Common myeloid progenitor, CD34-positive (primary cell): ENCODE results near the gene IPCEF1.

ENCODE experiments used
- CTCF ChIA-PET: fragments of 350-600 bp; sonication (Branson Sonifier 250); formaldehyde crosslinking; loops from one replicate; lab custom pipeline; 2021; ENCODE audit warnings: antibody characterized with exemption; lab: Charles Lee
- POLR2A ChIA-PET: fragments of 350-600 bp; sonication (Branson Sonifier 250); formaldehyde crosslinking; loops from one replicate; lab custom pipeline; 2021; ENCODE audit warnings: antibody characterized with exemption; lab: Charles Lee
- DNase-seq, 3 donors: peaks; one replicate each; pipeline versions ENCODE4 v3.0.0 to v3.0.0-alpha.2; 2013
- H3K27ac ChIP-seq, 2 experiments: 1 replicate in 1 of 2; 2 replicates in 1 of 2; pipeline ENCODE4 v1.7.0; 2013; ENCODE audit warnings: inconsistent platforms in 2 of 2, low read length in 2 of 2, mild to moderate bottlenecking in 2 of 2, low read depth in 1 of 2, moderate library complexity in 1 of 2; ENCODE audit not compliant: severe bottlenecking in 2 of 2, insufficient read depth in 1 of 2, poor library complexity in 1 of 2
- H3K27me3 ChIP-seq, 5 experiments: replicated peaks in 2 of 5; 1 replicate in 3 of 5; 2 replicates in 2 of 5; pipeline versions ENCODE4 v1.6.1 to v1.7.0; 2013; ENCODE audit warnings: low read length in 4 of 5, mild to moderate bottlenecking in 2 of 5, moderate library complexity in 2 of 5, inconsistent platforms in 1 of 5; ENCODE audit not compliant: insufficient read depth in 5 of 5, control insufficient read depth in 4 of 5
- H3K36me3 ChIP-seq, 4 experiments: 1 replicate in 2 of 4; 2 replicates in 2 of 4; pipeline versions ENCODE4 v1.6.1 to v1.7.0; 2013; ENCODE audit warnings: low read length in 3 of 4, control low read depth in 1 of 4, mild to moderate bottlenecking in 1 of 4; ENCODE audit not compliant: control insufficient read depth in 4 of 4, insufficient read depth in 4 of 4
- H3K4me1 ChIP-seq, 4 experiments: 1 replicate in 3 of 4; 2 replicates in 1 of 4; pipeline versions ENCODE4 v1.6.1 to v1.7.1; 2013; ENCODE audit warnings: low read length in 3 of 4, mild to moderate bottlenecking in 3 of 4, control low read depth in 1 of 4, inconsistent platforms in 1 of 4, moderate library complexity in 1 of 4; ENCODE audit not compliant: control insufficient read depth in 4 of 4, insufficient read depth in 4 of 4; ENCODE audit errors: control extremely low read depth in 1 of 4
- H3K4me3 ChIP-seq, 7 experiments: 1 replicate in 4 of 7; 2 replicates in 3 of 7; pipeline versions ENCODE4 v1.5.1 to v1.7.0; 2013; ENCODE audit warnings: mild to moderate bottlenecking in 7 of 7, low read length in 6 of 7, moderate library complexity in 6 of 7, inconsistent platforms in 2 of 7, low read depth in 2 of 7, control low read depth in 1 of 7; ENCODE audit not compliant: insufficient read depth in 4 of 7, control insufficient read depth in 1 of 7; ENCODE audit errors: extremely low read depth in 1 of 7
- H3K9me3 ChIP-seq, 5 experiments: 1 replicate in 4 of 5; 2 replicates in 1 of 5; pipeline versions ENCODE4 v1.6.1 to v1.7.1; 2013; ENCODE audit warnings: low read length in 4 of 5, mild to moderate bottlenecking in 2 of 5, inconsistent platforms in 1 of 5, low read depth in 1 of 5, moderate library complexity in 1 of 5; ENCODE audit not compliant: control insufficient read depth in 4 of 5, insufficient read depth in 2 of 5; ENCODE audit errors: control extremely low read depth in 1 of 5
- WGBS: methylation state at CpG from one replicate; pipeline ENCODE4 v1.1.5; 2013; ENCODE audit not compliant: insufficient coverage; 5-methylcytosine and 5-hydroxymethylcytosine counted together

The IPCEF1 gene

DNA sequence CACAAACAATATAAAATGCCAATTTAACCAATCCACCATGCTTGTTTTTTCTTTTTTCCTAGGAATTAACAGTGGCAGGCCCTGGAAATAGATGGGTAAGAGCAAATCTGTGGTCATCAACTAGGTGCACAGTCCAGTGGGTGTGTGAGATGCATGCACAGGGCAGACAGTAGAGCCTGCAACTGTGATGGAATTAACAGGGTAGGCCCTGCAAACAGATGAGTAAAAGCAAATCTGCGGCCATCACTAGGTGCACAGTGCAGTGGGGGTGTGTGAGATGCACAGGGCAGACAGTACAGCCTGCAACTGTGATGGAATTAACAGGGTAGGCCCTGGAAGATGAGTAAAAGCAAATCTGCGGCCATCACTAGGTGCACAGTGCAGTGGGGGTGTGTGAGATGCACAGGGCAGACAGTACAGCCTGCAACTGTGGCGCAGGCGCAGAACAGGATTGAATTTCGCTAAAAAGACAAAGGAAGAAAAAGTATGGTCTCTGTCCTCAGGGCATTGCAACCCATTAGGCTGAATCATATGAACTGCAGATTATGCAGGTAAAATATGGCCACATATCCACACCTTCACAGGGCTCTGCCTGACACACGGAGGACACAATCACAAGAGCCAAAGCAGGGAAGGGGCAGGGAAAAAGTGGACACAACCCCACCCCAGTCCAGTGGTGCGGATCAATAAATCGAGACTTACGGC lies 41.0 kb upstream of the IPCEF1 start:
- Histone ChIP-seq H3K4me1 (no peaks in the 10 kb centered on the region), H3K27ac (no peak overlapping the region), H3K9me3 (no peaks in the 10 kb centered on the region), H3K4me3 (no peak overlapping the region), H3K36me3 (peaks cover 0 to 8% (median 5%) of the 10 kb centered on the region in 4 experiments), H3K27me3 (no peaks in the 10 kb centered on the region)
- no peak for DNase-seq
- POLR2A ChIA-PET, result no interaction called here
- 98% methylated on average over 9 of the region's 9 CpGs for WGBS
- CTCF ChIA-PET, result no interaction called here

DNA sequence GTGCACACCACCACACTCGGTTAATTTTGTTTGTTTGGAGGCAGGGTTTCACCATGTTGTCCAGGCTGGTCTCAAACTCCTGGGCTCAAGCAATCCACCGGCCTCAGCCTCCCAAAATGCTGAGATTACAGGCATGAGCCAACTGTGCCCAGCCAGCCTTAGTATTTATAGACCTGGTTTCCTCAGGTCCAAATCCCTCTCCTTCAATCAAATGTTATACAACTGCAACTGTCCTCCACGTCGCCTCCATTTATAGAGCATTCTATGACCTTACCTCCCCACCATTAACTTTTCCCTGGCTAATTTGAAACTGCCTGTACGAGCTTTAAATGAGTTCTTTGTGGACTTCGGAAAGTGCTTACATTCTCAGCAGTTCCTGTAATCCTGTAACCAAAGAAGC lies 39.3 kb upstream of the IPCEF1 start:
- no peak for DNase-seq
- peaks cover 0 to 2% (median under 1%) of the 10 kb centered on the region in 4 experiments for H3K36me3 ChIP-seq
- no peaks in the 10 kb centered on the region for H3K27me3 ChIP-seq
- POLR2A ChIA-PET, result no interaction called here
- H3K4me1 ChIP-seq, result no peaks in the 10 kb centered on the region
- 95% methylated on average over 6 of the region's 6 CpGs for WGBS
- H3K27ac ChIP-seq, result no peak overlapping the region
- no peak overlapping the region for H3K4me3 ChIP-seq
- no peaks in the 10 kb centered on the region for H3K9me3 ChIP-seq
- CTCF ChIA-PET, result no interaction called here

DNA sequence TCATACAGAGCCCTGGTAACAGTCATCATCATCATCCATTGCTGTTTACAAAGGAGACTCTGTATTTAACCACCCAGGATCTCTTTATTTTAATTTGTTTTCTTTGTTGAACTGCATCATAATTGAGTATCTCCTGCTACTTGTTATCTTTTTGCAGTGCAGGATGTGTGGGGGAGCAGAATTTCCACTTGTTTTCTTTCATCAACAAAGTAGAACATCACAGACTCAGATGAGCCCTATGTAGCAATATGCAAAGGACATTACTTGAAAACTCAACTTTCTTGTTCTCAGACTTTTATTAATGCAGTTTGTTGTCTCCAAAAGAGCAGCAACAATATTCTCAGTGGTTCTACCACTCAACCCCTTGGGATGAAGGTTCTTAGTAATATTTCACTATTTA lies 38.7 kb upstream of the IPCEF1 start:
- H3K4me3 ChIP-seq, result no peak overlapping the region
- H3K36me3 ChIP-seq, result peaks cover 0 to 2% (median 0%) of the 10 kb centered on the region in 4 experiments
- H3K27me3 ChIP-seq, result no peaks in the 10 kb centered on the region
- no peak overlapping the region for H3K27ac ChIP-seq
- CTCF ChIA-PET, result no interaction called here
- H3K9me3 ChIP-seq, result no peaks in the 10 kb centered on the region
- no peaks in the 10 kb centered on the region for H3K4me1 ChIP-seq
- POLR2A ChIA-PET, result no interaction called here
- no peak for DNase-seq

DNA sequence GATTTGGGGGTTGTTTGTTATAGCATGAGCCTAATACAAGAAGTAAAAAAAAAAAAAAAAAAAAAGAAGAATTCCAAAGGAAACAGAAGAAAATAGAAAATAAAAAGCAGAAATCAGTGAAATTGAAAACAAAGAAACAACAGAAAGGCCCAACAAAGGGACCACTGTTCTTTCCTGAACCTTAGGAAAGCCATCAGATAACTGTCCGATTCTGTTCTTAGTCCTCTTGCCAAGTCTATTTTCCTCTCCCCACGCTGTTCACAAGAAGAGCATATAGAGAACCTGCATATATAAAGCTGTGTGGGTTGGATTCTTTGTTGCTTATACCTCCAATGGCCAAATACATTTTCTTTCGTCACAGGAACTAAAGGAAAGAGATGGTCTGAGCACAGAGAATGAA lies 38.0 kb upstream of the IPCEF1 start:
- no peak overlapping the region for H3K27ac ChIP-seq
- 100% methylated on average over 1 of the region's 3 CpGs for WGBS
- POLR2A ChIA-PET, result no interaction called here

DNA sequence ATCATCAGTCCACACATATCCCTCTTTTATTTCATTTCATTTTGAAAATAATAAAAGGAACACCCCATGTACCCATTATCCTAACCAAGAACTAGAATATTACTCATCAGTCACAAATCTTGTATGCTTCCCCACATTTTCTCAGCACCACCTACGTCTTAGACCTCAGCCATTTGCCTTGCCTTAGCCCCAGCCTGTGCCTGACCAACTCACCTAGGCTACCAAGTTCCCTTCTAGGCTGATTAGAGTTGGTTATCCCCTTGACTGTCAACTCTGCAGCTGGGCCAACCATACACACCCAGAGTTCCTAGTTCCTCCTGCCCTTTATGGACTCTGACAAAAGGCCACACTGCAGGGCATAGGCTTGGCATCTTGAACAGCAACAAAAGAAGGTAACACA lies 33.4 kb upstream of the IPCEF1 start:
- ChIA-PET POLR2A (no interaction called here), CTCF (interaction anchor here (1.0 kb wide), 1 partner anchor 11 kb away, joined by 3 read pairs; no protein-coding TSS in a partner anchor)
- Histone ChIP-seq H3K9me3 (peaks cover 0 to 4% (median 0%) of the 10 kb centered on the region in 5 experiments), H3K4me1 (no peaks in the 10 kb centered on the region), H3K36me3 (no peaks in the 10 kb centered on the region), H3K27me3 (no peaks in the 10 kb centered on the region), H3K27ac (no peak overlapping the region), H3K4me3 (no peak overlapping the region)
- 94% methylated on average over 1 of the region's 1 CpG for WGBS
- DNase-seq, result no peak

More for the DNA sequence above, 38.0 kb upstream of the IPCEF1 start:
- no peaks in the 10 kb centered on the region for H3K27me3 ChIP-seq
- no peaks in the 10 kb centered on the region for H3K9me3 ChIP-seq
- no peaks in the 10 kb centered on the region for H3K4me1 ChIP-seq
- DNase-seq, result no peak
- CTCF ChIA-PET, result interaction anchor here (1.8 kb wide), 1 partner anchor 24 kb away, joined by 6 read pairs; no protein-coding TSS in a partner anchor
- no peak overlapping the region for H3K4me3 ChIP-seq
- H3K36me3 ChIP-seq, result no peaks in the 10 kb centered on the region

DNA sequence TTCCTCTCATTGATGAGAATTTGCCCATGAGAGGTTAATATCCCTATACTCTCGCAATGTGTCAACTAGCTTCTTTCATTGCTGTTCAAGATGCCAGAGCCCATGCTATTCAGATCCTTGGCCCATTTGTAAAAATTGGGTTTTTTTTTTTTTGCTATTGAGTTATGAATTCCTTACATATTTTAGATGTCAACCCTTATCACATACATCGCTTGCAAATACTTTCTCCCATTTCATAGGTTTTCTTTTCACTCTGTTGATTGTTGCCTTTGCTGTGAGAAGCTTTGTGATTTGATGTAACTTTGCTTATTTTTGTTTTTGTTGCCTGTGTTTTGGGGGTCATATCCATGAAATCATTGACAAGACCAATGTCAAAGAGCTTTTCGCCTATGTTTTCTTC lies 32.2 kb upstream of the IPCEF1 start:
- no peaks in the 10 kb centered on the region for H3K36me3 ChIP-seq
- H3K27me3 ChIP-seq, result no peaks in the 10 kb centered on the region
- no CpG with 5 or more reads among the region's 3 CpGs for WGBS
- H3K27ac ChIP-seq, result no peak overlapping the region
- POLR2A ChIA-PET, result no interaction called here
- no peaks in the 10 kb centered on the region for H3K4me1 ChIP-seq
- no peak for DNase-seq
- H3K9me3 ChIP-seq, result peaks cover 0 to 4% (median 0%) of the 10 kb centered on the region in 5 experiments
- CTCF ChIA-PET, result no interaction called here
- no peak overlapping the region for H3K4me3 ChIP-seq

DNA sequence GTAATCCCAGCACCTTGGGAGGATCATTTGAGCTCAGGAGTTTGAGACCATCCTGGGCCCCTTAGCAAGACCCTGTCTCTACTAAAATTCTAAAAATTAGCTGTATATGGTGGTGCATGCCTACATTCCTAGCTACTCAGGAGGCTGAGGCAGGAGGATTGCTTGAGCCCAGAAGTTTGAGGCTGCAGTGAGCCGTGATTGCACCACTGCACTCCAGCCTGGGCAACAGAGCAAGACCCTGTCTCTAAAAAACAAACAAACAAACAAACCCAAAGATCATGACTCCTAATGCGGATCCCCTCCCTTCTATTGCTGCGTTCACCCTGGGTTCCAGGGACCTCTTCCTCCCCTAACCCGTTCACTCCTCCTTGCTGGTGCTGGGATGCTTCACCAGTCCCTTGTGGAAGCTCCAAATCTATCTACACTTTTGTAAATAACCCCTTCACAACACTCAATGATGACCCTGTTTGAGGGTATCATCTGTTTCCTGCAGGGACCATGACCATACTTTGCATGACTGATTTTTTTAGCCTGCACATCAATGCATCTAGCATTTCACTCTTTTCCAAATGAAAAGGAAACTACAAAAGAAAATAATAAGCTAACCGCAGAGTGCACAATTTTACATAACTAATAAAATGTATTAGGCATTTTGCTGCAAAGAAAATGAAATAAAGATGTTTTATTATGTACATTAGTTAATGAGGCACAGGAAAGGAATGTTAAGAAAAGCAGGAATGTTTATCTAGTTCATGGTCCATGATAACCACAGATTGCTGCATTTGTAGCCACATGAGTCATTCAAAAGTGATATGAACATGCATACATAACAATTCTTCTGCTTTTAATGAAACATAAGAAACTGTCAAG lies 30.5 kb upstream of the IPCEF1 start:
- Histone ChIP-seq H3K4me3 (no peak overlapping the region), H3K36me3 (no peaks in the 10 kb centered on the region), H3K4me1 (no peaks in the 10 kb centered on the region), H3K27ac (no peak overlapping the region), H3K27me3 (no peaks in the 10 kb centered on the region), H3K9me3 (peaks cover 0 to 8% (median 0%) of the 10 kb centered on the region in 5 experiments)
- ChIA-PET POLR2A (interaction anchor here (0.7 kb wide), 1 partner anchor 242 kb away, joined by 4 read pairs; no protein-coding TSS in a partner anchor), CTCF (interaction anchor here (0.6 to 1.5 kb wide), 5 partner anchors 14 to 126 kb away, joined by 3 to 4 read pairs (median 3); no protein-coding TSS in a partner anchor)
- DNase-seq, result peak in 1 of 3 donors; percentile 19
- WGBS, result 96% methylated on average over 3 of the region's 5 CpGs
